Measurements from ENCODE around the gene FBXW8. TPM values are rescaled to one million over a fixed set of nuclear protein-coding genes. Genes with fewer than 3 reads are reported as not detected.

Gene FBXW8
- total RNA-seq, 2 experiments from 2014 or later: 6.6 to 7.3 TPM

DNA sequence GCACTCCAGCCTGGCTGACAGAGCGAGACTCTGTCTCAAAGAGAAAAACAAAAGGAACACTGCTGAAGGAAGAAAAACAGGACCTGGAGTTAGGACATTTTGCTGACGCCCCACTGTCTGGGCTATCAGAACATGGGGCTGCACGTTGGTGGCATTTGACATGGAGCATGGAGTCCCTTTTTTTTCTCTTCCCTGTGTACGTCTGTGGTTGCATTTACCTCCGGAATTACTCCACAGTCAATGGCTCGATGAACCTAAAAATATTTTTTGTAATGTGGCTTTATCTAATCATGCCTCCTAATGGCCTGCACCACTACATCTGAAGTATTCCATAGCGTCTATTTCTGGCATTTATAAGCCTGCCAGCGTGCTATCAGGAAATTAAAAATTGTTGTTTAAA lies 157.7 kb downstream of the FBXW8 start:
- TF ChIP-seq, protein P1, sequence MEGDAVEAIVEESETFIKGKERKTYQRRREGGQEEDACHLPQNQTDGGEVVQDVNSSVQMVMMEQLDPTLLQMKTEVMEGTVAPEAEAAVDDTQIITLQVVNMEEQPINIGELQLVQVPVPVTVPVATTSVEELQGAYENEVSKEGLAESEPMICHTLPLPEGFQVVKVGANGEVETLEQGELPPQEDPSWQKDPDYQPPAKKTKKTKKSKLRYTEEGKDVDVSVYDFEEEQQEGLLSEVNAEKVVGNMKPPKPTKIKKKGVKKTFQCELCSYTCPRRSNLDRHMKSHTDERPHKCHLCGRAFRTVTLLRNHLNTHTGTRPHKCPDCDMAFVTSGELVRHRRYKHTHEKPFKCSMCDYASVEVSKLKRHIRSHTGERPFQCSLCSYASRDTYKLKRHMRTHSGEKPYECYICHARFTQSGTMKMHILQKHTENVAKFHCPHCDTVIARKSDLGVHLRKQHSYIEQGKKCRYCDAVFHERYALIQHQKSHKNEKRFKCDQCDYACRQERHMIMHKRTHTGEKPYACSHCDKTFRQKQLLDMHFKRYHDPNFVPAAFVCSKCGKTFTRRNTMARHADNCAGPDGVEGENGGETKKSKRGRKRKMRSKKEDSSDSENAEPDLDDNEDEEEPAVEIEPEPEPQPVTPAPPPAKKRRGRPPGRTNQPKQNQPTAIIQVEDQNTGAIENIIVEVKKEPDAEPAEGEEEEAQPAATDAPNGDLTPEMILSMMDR (IDR thresholded peaks at IDR 0.05): no peak
- DNase-seq (no peak), ATAC-seq (ENCODE audit: poor library complexity) (no peak)
- Mint-ChIP-seq H3K27me3 (no peaks in the 10 kb centered on the region), H3K27ac (no peak overlapping the region), H3K36me3 (ENCODE audit: low read depth) (no peaks in the 10 kb centered on the region), H3K4me3 (no peak overlapping the region), H3K9me3 (no peaks in the 10 kb centered on the region), H3K4me1 (ENCODE audit: low read depth) (peaks cover 23% of the 10 kb centered on the region)
- ChIA-PET POLR2A (no interaction called here), CTCF (no interaction called here)
- intact Hi-C loops (cut with DNase I, micrococcal nuclease): no loop called here
- H3K4me1 ChIP-seq (ENCODE audit: insufficient read depth, low read length): peaks cover 19% of the 10 kb centered on the region
- no peaks in the 10 kb centered on the region for H3K36me3 ChIP-seq (ENCODE audit: insufficient read depth, low read length)
- H3K9me3 ChIP-seq (ENCODE audit: control insufficient read depth in 1 of 2, insufficient read depth in 1 of 2, low read length in 2 of 2): no peaks in the 10 kb centered on the region
- H3K27ac ChIP-seq (ENCODE audit: low read depth in 1 of 2, low read length in 2 of 2): no peak overlapping the region
- H3K27me3 ChIP-seq (ENCODE audit: control insufficient read depth in 1 of 2, insufficient read depth in 2 of 2, low read length in 2 of 2): no peaks in the 10 kb centered on the region
- H3K4me3 ChIP-seq (ENCODE audit: low read length): no peak overlapping the region

DNA sequence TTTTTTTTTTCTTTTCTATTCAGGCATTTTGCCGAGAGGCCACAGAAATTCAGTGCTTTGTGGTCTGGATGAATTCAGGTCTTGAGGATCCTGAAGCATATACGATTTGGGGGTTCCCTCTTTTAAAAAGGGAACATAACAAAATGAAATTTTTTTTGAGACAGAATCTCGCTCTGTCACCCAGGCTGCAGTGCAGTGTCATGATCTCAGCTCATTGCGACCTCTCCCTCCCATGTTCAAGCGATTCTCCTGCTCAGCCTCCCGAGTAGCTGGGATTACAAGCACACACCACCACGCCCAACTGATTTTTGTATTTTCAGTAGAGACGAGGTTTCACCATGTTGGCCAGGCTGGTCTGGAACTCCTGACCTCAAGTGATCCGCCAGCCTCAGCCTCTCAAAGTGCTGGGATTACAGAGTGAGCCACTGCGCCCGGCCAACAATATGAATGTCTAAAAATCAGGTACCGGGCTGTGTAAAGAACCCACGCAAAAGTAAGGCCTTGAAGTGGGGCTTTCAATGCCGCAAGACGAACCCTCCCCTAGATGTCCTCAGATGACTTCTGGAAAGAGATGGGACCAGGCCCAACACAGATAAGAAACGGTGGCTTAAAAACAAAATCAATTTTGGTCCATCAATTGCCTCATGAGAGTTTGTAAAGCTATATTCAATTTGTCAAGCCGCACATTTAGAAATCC lies 158.5 kb downstream of the FBXW8 start:
- Mint-ChIP-seq H3K27me3 (no peaks in the 10 kb centered on the region), H3K9me3 (no peaks in the 10 kb centered on the region), H3K36me3 (ENCODE audit: low read depth) (no peaks in the 10 kb centered on the region), H3K27ac (no peak overlapping the region), H3K4me3 (no peak overlapping the region), H3K4me1 (ENCODE audit: low read depth) (peaks cover 16% of the 10 kb centered on the region)
- H3K9me3 ChIP-seq (ENCODE audit: control insufficient read depth in 1 of 2, insufficient read depth in 1 of 2, low read length in 2 of 2): no peaks in the 10 kb centered on the region
- ATAC-seq (ENCODE audit: poor library complexity): no peak
- no peak overlapping the region for H3K27ac ChIP-seq (ENCODE audit: low read depth in 1 of 2, low read length in 2 of 2)
- TF ChIP-seq, protein P1 (IDR thresholded peaks at IDR 0.05): no peak
- no peaks in the 10 kb centered on the region for H3K36me3 ChIP-seq (ENCODE audit: insufficient read depth, low read length)
- ChIA-PET CTCF (no interaction called here), POLR2A (interaction anchor here (0.6 kb wide), 1 partner anchor 12 kb away, joined by 3 read pairs; no protein-coding TSS in a partner anchor)
- intact Hi-C loops (cut with DNase I, micrococcal nuclease): no loop called here
- no peaks in the 10 kb centered on the region for H3K27me3 ChIP-seq (ENCODE audit: control insufficient read depth in 1 of 2, insufficient read depth in 2 of 2, low read length in 2 of 2)
- DNase-seq: no peak
- H3K4me3 ChIP-seq (ENCODE audit: low read length): no peak overlapping the region
- peaks cover 12% of the 10 kb centered on the region for H3K4me1 ChIP-seq (ENCODE audit: insufficient read depth, low read length)

DNA sequence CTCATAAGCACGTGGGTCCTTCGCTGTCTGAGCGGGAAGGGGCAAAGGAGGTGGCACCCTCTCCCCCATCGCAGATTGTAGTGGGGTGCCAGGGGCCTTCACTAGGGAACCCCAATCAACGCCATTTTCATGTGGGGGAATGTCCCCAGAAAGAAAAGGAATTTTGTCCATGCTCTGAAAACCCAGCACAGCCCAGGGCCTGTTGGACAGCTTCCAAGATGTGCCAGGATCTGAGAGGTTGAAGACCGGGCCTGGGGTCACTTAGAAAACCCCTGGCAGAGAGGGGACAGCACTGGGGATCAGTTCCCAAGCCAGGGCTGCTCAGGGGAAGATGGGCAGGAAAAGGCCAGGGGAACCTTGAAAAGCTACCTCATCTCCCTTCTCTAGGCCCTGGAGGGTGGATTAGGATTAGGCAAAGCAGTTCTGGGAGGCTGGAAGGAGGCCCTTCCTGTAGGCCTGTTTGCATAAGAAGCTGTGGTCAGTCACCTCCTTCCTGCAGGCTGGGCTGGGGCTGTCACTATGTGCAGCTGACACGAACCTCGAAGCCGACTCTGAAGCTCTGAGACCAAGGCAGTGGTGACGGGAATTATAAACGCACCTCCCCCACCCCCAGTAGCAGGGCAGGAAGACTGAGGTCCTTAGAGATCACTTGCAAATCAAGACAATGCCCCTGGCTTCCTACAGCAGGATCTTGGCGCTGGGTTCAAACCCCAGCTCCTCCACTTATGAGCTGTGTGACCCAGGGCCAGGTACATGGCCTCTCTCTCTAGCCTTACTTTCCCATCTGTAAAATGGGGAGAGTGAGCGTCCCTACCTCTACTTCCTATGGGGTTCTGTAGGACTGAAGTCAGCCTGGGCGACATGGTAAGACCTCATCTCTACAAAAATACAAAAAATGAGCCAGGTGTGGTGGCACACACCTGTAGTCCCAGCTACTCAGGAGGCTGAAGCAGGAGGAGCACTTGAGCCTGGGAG lies 159.5 kb downstream of the FBXW8 start:
- Histone ChIP-seq H3K36me3 (ENCODE audit: insufficient read depth, low read length) (no peaks in the 10 kb centered on the region), H3K27ac (ENCODE audit: low read depth in 1 of 2, low read length in 2 of 2) (no peak overlapping the region), H3K27me3 (ENCODE audit: control insufficient read depth in 1 of 2, insufficient read depth in 2 of 2, low read length in 2 of 2) (no peaks in the 10 kb centered on the region), H3K9me3 (ENCODE audit: control insufficient read depth in 1 of 2, insufficient read depth in 1 of 2, low read length in 2 of 2) (no peaks in the 10 kb centered on the region), H3K4me3 (ENCODE audit: low read length) (no peak overlapping the region), H3K4me1 (ENCODE audit: insufficient read depth, low read length) (peaks cover 6% of the 10 kb centered on the region)
- H3K27ac Mint-ChIP-seq: no peak overlapping the region
- intact Hi-C loops (cut with DNase I, micrococcal nuclease): no loop called here
- no peaks in the 10 kb centered on the region for H3K27me3 Mint-ChIP-seq
- H3K36me3 Mint-ChIP-seq (ENCODE audit: low read depth): no peaks in the 10 kb centered on the region
- no peaks in the 10 kb centered on the region for H3K9me3 Mint-ChIP-seq
- ChIA-PET POLR2A (no interaction called here), CTCF (no interaction called here)
- peaks cover 6% of the 10 kb centered on the region for H3K4me1 Mint-ChIP-seq (ENCODE audit: low read depth)
- TF ChIP-seq, protein P1 (IDR thresholded peaks at IDR 0.05): no peak
- no peak for ATAC-seq (ENCODE audit: poor library complexity)
- DNase-seq: no peak
- no peak overlapping the region for H3K4me3 Mint-ChIP-seq

Measured in CD4-positive, alpha-beta T cell (primary cell).